B cell (primary cell): ENCODE measurements around the gene MALRD1. TPM values are rescaled to one million over a fixed set of nuclear protein-coding genes. Genes with fewer than 3 reads are reported as not detected.

Source experiments
- ATAC-seq: fragments of 200-7000 bp; cut with Tn5 transposase; one replicate; pipeline ENCODE4 v1.10.0; 2021; ENCODE audit warnings: low read depth, mild to moderate bottlenecking, moderate number of reproducible peaks, moderate library complexity
- CTCF ChIA-PET: fragments of 350-600 bp; sonication (Branson Sonifier 250); formaldehyde crosslinking; loops from one replicate; lab custom pipeline; 2021; ENCODE audit warnings: antibody characterized with exemption, inconsistent platforms; lab: Charles Lee
- POLR2A ChIA-PET: fragments of 350-600 bp; sonication (Branson Sonifier 250); formaldehyde crosslinking; loops from one replicate; lab custom pipeline; 2021; ENCODE audit warnings: antibody characterized with exemption; lab: Charles Lee
- DNase-seq: peaks from one replicate; pipeline ENCODE4 v3.0.0; 2013
- H2AFZ ChIP-seq: 2 replicates; pipeline ENCODE4 v1.6.1; 2012; ENCODE audit warnings: mild to moderate bottlenecking, low read depth, low read length; ENCODE audit not compliant: insufficient read depth, poor library complexity, severe bottlenecking
- H3K27ac ChIP-seq, 2 donors: 1 replicate in 1 of 2; 2 replicates in 1 of 2; pipeline ENCODE4 v1.5.1; 2012 to 2013; ENCODE audit warnings: low read length in 2 of 2, mild to moderate bottlenecking in 2 of 2, moderate library complexity in 1 of 2
- H3K27me3 ChIP-seq, 4 experiments: fragments of 200-600 bp in 1 of 4; sonication (generic) in 1 of 4; replicated peaks in 1 of 4; 1 replicate in 2 of 4; 2 replicates in 2 of 4; pipeline versions ENCODE4 v1.6.1 to v1.7.0; 2013 to 2016; ENCODE audit warnings: low read length in 3 of 4, mild to moderate bottlenecking in 2 of 4, mixed read lengths in 1 of 4, moderate library complexity in 1 of 4; ENCODE audit not compliant: insufficient read depth in 4 of 4, control insufficient read depth in 3 of 4; ENCODE audit errors: control extremely low read depth in 1 of 4
- H3K36me3 ChIP-seq, 2 experiments: replicated peaks in 1 of 2; 1 replicate in 1 of 2; 2 replicates in 1 of 2; pipeline versions ENCODE4 v1.6.1 to v1.7.1; 2013; ENCODE audit warnings: low read length in 1 of 2; ENCODE audit not compliant: insufficient read depth in 2 of 2, control insufficient read depth in 1 of 2; ENCODE audit errors: control extremely low read depth in 1 of 2, extremely low read depth in 1 of 2
- H3K4me1 ChIP-seq, 2 donors: fragments of 200-600 bp in 1 of 2; sonication (generic) in 1 of 2; 1 replicate in 1 of 2; 2 replicates in 1 of 2; pipeline versions ENCODE4 v1.5.1 to v1.6.1; 2013 to 2017; ENCODE audit warnings: low read length in 2 of 2; ENCODE audit not compliant: control insufficient read depth in 2 of 2, insufficient read depth in 2 of 2
- H3K4me2 ChIP-seq: replicated peaks from 2 replicates; pipeline ENCODE3; 2012; ENCODE audit warnings: mild to moderate bottlenecking, low read depth, low read length; ENCODE audit not compliant: poor library complexity, severe bottlenecking
- H3K4me3 ChIP-seq, 5 experiments: fragments of 200-600 bp in 1 of 5; sonication (generic) in 1 of 5; 1 replicate in 3 of 5; 2 replicates in 2 of 5; pipeline versions ENCODE4 v1.5.1 to v1.7.0; 2011 to 2016; ENCODE audit warnings: low read length in 4 of 5, mild to moderate bottlenecking in 4 of 5, low read depth in 2 of 5, control low read depth in 1 of 5, moderate library complexity in 1 of 5; ENCODE audit not compliant: insufficient read depth in 1 of 5; ENCODE audit errors: control extremely low read depth in 1 of 5, extremely low read depth in 1 of 5
- H3K79me2 ChIP-seq: fragments of 200-600 bp; sonication (generic); one replicate; pipeline ENCODE4 v1.6.0; 2016; ENCODE audit warnings: low read length; ENCODE audit not compliant: control insufficient read depth, insufficient read depth
- H3K9ac ChIP-seq: fragments of 200-600 bp; sonication (generic); 2 replicates; pipeline ENCODE4 v1.6.1; 2017; ENCODE audit warnings: mild to moderate bottlenecking, low read length, moderate library complexity
- H3K9me3 ChIP-seq, 3 donors: one replicate each; pipeline versions ENCODE4 v1.6.1 to v1.7.1; 2013; ENCODE audit warnings: low read length in 2 of 3; ENCODE audit not compliant: control insufficient read depth in 2 of 3, insufficient read depth in 1 of 3; ENCODE audit errors: control extremely low read depth in 1 of 3
- H4K20me1 ChIP-seq: 2 replicates; pipeline ENCODE4 v1.6.0; 2012; ENCODE audit warnings: mild to moderate bottlenecking, low read length; ENCODE audit not compliant: insufficient read depth, control insufficient read depth, poor library complexity, severe bottlenecking
- H3K27ac Mint-ChIP-seq: one replicate; pipeline ENCODE4 v1.8.0; 2021; ENCODE audit warnings: mixed read lengths
- H3K27me3 Mint-ChIP-seq: one replicate; pipeline ENCODE4 v1.8.0; 2021; ENCODE audit warnings: mixed read lengths
- H3K4me1 Mint-ChIP-seq: one replicate; pipeline ENCODE4 v1.8.0; 2021; ENCODE audit warnings: mixed read lengths
- H3K4me3 Mint-ChIP-seq: one replicate; pipeline ENCODE4 v1.8.0; 2021; ENCODE audit warnings: mixed read lengths
- H3K9me3 Mint-ChIP-seq: one replicate; pipeline ENCODE4 v1.8.0; 2022; ENCODE audit warnings: mixed read lengths; ENCODE audit not compliant: insufficient read depth
- CTCF ChIP-seq: fragments of 200-600 bp; IDR thresholded peaks from one replicate; pipeline ENCODE4 v1.8.0; 2022; ENCODE audit warnings: antibody characterized with exemption, mild to moderate bottlenecking
- EZH2 ChIP-seq: IDR thresholded peaks from 2 replicates; pipeline ENCODE4 v1.6.1; 2012; ENCODE audit warnings: borderline replicate concordance, low read depth, mild to moderate bottlenecking, moderate library complexity, low read length; ENCODE audit not compliant: insufficient read depth, poor library complexity, severe bottlenecking
- WGBS: methylation state at CpG from one replicate; pipeline ENCODE4 v1.1.5; 2013; ENCODE audit warnings: missing lambda C conversion rate; ENCODE audit not compliant: insufficient coverage; 5-methylcytosine and 5-hydroxymethylcytosine counted together
- intact Hi-C: fragments of 100-400 bp; cut with micrococcal nuclease; formaldehyde crosslinking; loops from one replicate; pipeline ENCODE4 v1.10.0; 2022
- polyA plus RNA-seq: library from polyadenylated mRNA; depleted of rRNA; stranded (reverse); fragments of >200 nt; gene quantifications from 2 replicates; pipeline ENCODE4 v1.2.3, GENCODE V29; 2012
- total RNA-seq, 2 donors: library from RNA; stranded (reverse); fragments of 120-200 nt in 1 of 2; gene quantifications; 1 replicate in 1 of 2; 2 replicates in 1 of 2; pipeline versions ENCODE4 v1.2.3 to v1.2.4, GENCODE V29; 2013 to 2022

MALRD1 gene
- total and polyA plus RNA-seq, 2 donors (not counting 1 experiment from before 2014, with no cell fraction given): not detected

- POLR2A ChIA-PET: no interaction called here
- Histone ChIP-seq H3K27me3 (no peaks in the 10 kb centered on the region), H3K4me2 (no peak overlapping the region), H3K9me3 (no peaks in the 10 kb centered on the region), H3K36me3 (no peaks in the 10 kb centered on the region), H3K27ac (no peak overlapping the region), H2AFZ (no peak overlapping the region), H3K4me1 (no peaks in the 10 kb centered on the region), H3K79me2 (no peaks in the 10 kb centered on the region), H3K9ac (no peak overlapping the region), H3K4me3 (no peak overlapping the region), H4K20me1 (no peaks in the 10 kb centered on the region)
- ATAC-seq: no peak
- no peak for DNase-seq
- no CpG with 5 or more reads among the region's 2 CpGs for WGBS
- Mint-ChIP-seq H3K27me3 (no peaks in the 10 kb centered on the region), H3K27ac (no peak overlapping the region), H3K4me1 (no peaks in the 10 kb centered on the region), H3K4me3 (no peak overlapping the region), H3K9me3 (peaks cover 4% of the 10 kb centered on the region)
- TF ChIP-seq EZH2 (no peak), CTCF (no peak)
- CTCF ChIA-PET: no interaction called here
- intact Hi-C loops: no loop called here
Observed at GRCh38 chr10:19704544-19704943, 655.9 kb downstream of the MALRD1 start.

GRCh38 chr10:19705250-19705649 is 656.6 kb downstream of the MALRD1 start:
- Mint-ChIP-seq H3K4me1 (no peaks in the 10 kb centered on the region), H3K27me3 (no peaks in the 10 kb centered on the region), H3K27ac (no peak overlapping the region), H3K4me3 (no peak overlapping the region), H3K9me3 (peaks cover 4% of the 10 kb centered on the region)
- Histone ChIP-seq H3K27me3 (no peaks in the 10 kb centered on the region), H3K4me2 (no peak overlapping the region), H3K27ac (no peak overlapping the region), H3K79me2 (no peaks in the 10 kb centered on the region), H4K20me1 (no peaks in the 10 kb centered on the region), H2AFZ (no peak overlapping the region), H3K9me3 (no peaks in the 10 kb centered on the region), H3K36me3 (no peaks in the 10 kb centered on the region), H3K4me3 (no peak overlapping the region), H3K4me1 (no peaks in the 10 kb centered on the region), H3K9ac (no peak overlapping the region)
- ATAC-seq (no peak), DNase-seq (no peak)
- no peak for TF ChIP-seq CTCF
- TF ChIP-seq EZH2: no peak
- POLR2A ChIA-PET: no interaction called here
- CTCF ChIA-PET: no interaction called here
- intact Hi-C loops: no loop called here
- 90% methylated on average over 5 of the region's 6 CpGs for WGBS
